ENCODE results near the gene KLF11.

KLF11 gene

GRCh38 chr2:10022445-10022844 lies 20.9 kb upstream of the KLF11 start:
- H3K4me3 ChIP-seq (ENCODE audit: low read length) = no peak overlapping the region
- DNase-seq (ENCODE audit: low read depth) = no peak
- no peak for TF ChIP-seq CTCF (IDR thresholded peaks at IDR 0.05; ENCODE audit: insufficient read depth, low read depth, low read length, missing control alignments)

GRCh38 chr2:10022966-10023662 lies 20.2 kb upstream of the KLF11 start:
- H3K4me3 ChIP-seq (ENCODE audit: low read length) = no peak overlapping the region
- no peak for DNase-seq (ENCODE audit: low read depth)
- no peak for TF ChIP-seq CTCF (IDR thresholded peaks at IDR 0.05; ENCODE audit: insufficient read depth, low read depth, low read length, missing control alignments)

GRCh38 chr2:10026940-10027569 lies 16.3 kb upstream of the KLF11 start:
- no peak for TF ChIP-seq CTCF (IDR thresholded peaks at IDR 0.05; ENCODE audit: insufficient read depth, low read depth, low read length, missing control alignments)
- H3K4me3 ChIP-seq (ENCODE audit: low read length) = no peak overlapping the region
- no peak for DNase-seq (ENCODE audit: low read depth)

- DNase-seq (ENCODE audit: low read depth) = no peak
- H3K4me3 ChIP-seq (ENCODE audit: low read length) = no peak overlapping the region
- TF ChIP-seq CTCF (IDR thresholded peaks at IDR 0.05; ENCODE audit: insufficient read depth, low read depth, low read length, missing control alignments) = no peak
Observed at GRCh38 chr2:10027660-10028330, 15.6 kb upstream of the KLF11 start.

- no peak overlapping the region for H3K4me3 ChIP-seq (ENCODE audit: low read length)
- no peak for TF ChIP-seq CTCF (IDR thresholded peaks at IDR 0.05; ENCODE audit: insufficient read depth, low read depth, low read length, missing control alignments)
- DNase-seq (ENCODE audit: low read depth) = no peak
Observed at GRCh38 chr2:10028407-10028987, 14.9 kb upstream of the KLF11 start.

- DNase-seq (ENCODE audit: low read depth) = peak; percentile 38
- TF ChIP-seq CTCF (IDR thresholded peaks at IDR 0.05; ENCODE audit: insufficient read depth, low read depth, low read length, missing control alignments) = no peak
- no peak overlapping the region for H3K4me3 ChIP-seq (ENCODE audit: low read length)
Observed at GRCh38 chr2:10028988-10029874, 14.1 kb upstream of the KLF11 start.

Data from epithelial cell of esophagus (primary cell).